Measurements from ENCODE around the gene PLXNA2.

DNA sequence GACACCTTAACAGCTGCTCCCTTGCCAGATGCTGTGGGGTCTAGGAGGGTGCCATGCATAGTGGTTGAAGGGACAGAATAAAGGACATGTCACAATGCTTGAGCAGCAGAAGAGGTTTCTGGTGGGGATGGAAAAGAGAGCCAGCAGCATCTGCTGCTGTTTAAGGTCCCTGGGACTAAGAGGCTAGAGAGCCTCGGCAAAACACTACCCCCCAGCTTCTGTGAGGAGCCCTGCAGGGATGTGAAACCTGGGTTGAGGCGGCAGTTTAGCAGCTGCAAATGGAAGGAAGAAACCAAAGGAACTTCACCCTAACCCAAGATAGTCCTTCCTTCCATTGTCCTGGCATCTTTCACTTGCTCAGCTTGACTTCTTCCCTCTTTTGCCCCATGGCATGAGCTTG lies 39.4 kb downstream of the PLXNA2 start:
- TF ChIP-seq, protein P1, sequence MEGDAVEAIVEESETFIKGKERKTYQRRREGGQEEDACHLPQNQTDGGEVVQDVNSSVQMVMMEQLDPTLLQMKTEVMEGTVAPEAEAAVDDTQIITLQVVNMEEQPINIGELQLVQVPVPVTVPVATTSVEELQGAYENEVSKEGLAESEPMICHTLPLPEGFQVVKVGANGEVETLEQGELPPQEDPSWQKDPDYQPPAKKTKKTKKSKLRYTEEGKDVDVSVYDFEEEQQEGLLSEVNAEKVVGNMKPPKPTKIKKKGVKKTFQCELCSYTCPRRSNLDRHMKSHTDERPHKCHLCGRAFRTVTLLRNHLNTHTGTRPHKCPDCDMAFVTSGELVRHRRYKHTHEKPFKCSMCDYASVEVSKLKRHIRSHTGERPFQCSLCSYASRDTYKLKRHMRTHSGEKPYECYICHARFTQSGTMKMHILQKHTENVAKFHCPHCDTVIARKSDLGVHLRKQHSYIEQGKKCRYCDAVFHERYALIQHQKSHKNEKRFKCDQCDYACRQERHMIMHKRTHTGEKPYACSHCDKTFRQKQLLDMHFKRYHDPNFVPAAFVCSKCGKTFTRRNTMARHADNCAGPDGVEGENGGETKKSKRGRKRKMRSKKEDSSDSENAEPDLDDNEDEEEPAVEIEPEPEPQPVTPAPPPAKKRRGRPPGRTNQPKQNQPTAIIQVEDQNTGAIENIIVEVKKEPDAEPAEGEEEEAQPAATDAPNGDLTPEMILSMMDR (conservative IDR thresholded peaks at IDR 0.05; ENCODE audit: low read depth, low read length) = no peak
- no peak for TF ChIP-seq EZH2 (IDR thresholded peaks at IDR 0.05; ENCODE audit: borderline replicate concordance, low read depth, low read length, poor library complexity, severe bottlenecking)
